Measurements from ENCODE around the gene ILF3.

DNA sequence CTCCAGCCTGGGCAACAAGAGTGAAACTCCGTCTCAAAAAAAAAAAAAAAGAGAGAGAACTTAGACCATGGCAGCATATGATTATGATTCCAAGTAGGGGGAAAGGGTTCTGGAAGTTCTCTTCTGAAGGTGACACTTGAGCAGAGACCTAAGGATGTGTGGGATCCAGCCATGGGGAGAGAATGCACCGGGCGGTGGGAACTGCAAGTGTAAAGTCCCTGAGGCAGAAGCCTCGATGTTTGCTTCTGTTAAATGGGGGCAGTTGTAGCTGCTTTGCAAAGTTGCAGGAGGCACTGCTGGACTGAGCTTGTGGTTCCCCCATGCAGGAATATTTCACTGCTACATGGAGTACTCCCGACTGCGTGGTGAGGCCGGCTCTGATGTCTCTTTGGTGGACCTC is 19.7 kb upstream of the ILF3 start:
- TF ChIP-seq, protein P1, sequence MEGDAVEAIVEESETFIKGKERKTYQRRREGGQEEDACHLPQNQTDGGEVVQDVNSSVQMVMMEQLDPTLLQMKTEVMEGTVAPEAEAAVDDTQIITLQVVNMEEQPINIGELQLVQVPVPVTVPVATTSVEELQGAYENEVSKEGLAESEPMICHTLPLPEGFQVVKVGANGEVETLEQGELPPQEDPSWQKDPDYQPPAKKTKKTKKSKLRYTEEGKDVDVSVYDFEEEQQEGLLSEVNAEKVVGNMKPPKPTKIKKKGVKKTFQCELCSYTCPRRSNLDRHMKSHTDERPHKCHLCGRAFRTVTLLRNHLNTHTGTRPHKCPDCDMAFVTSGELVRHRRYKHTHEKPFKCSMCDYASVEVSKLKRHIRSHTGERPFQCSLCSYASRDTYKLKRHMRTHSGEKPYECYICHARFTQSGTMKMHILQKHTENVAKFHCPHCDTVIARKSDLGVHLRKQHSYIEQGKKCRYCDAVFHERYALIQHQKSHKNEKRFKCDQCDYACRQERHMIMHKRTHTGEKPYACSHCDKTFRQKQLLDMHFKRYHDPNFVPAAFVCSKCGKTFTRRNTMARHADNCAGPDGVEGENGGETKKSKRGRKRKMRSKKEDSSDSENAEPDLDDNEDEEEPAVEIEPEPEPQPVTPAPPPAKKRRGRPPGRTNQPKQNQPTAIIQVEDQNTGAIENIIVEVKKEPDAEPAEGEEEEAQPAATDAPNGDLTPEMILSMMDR (conservative IDR thresholded peaks at IDR 0.05; ENCODE audit: low read length), result no peak
- TF ChIP-seq EZH2phosphoT487 (IDR thresholded peaks at IDR 0.05; ENCODE audit: borderline replicate concordance, low read depth, low read length), result no peak

Measured in OCI-LY7 (cell line).